SK-N-SH treated with all-trans-retinoic acid at 6 μM for 48 hours (cell line): ENCODE results near the gene ADGRL4.

ENCODE experiments used
- ATAC-seq: fragments of 200-7000 bp; cut with Tn5 transposase; 3 replicates; pipeline ENCODE4 v1.9.1; 2020; ENCODE audit warnings: mild to moderate bottlenecking, moderate library complexity
- ARNTL ChIP-seq: fragments of 450-650 bp; formaldehyde crosslinking; IDR thresholded peaks from 2 replicates; pipeline ENCODE4 v1.5.0; 2020; ENCODE audit warnings: low read depth, mild to moderate bottlenecking, moderate library complexity, borderline replicate concordance
- BACH2 ChIP-seq: fragments of 250-450 bp; sonication (Bioruptor Pico); IDR thresholded peaks from 2 replicates; pipeline ENCODE4 v1.9.0; 2021; ENCODE audit warnings: mild to moderate bottlenecking, borderline replicate concordance
- CREB5 ChIP-seq: fragments of 250-450 bp; sonication (Bioruptor Pico); IDR thresholded peaks from 2 replicates; pipeline ENCODE4 v1.5.1; 2020; ENCODE audit warnings: low read depth, mild to moderate bottlenecking, moderate library complexity
- CSDC2 ChIP-seq: fragments of 250-450 bp; sonication (Bioruptor Pico); IDR thresholded peaks from 2 replicates; pipeline ENCODE4 v1.5.0; 2020; ENCODE audit warnings: mild to moderate bottlenecking, moderate library complexity
- CSRNP3 ChIP-seq: fragments of 250-450 bp; sonication (Bioruptor Pico); IDR thresholded peaks from 2 replicates; pipeline ENCODE4 v1.5.1; 2021; ENCODE audit warnings: mild to moderate bottlenecking, moderate library complexity
- ESRRG ChIP-seq: fragments of 250-450 bp; sonication (Bioruptor Pico); IDR thresholded peaks from 2 replicates; pipeline ENCODE4 v1.6.1; 2021; ENCODE audit warnings: mild to moderate bottlenecking
- GLIS3 ChIP-seq: fragments of 250-450 bp; sonication (Bioruptor Pico); IDR thresholded peaks from 2 replicates; pipeline ENCODE4 v1.5.0; 2020; ENCODE audit warnings: mild to moderate bottlenecking, moderate library complexity
- ISL1 ChIP-seq: fragments of 250-450 bp; sonication (Bioruptor Pico); IDR thresholded peaks from 2 replicates; pipeline ENCODE4 v2.1.2; 2022; ENCODE audit warnings: mild to moderate bottlenecking, moderate library complexity
- OSR1 ChIP-seq: fragments of 250-450 bp; sonication (Bioruptor Pico); IDR thresholded peaks from 2 replicates; pipeline ENCODE4 v1.8.0; 2022; ENCODE audit warnings: moderate library complexity, mild to moderate bottlenecking, inconsistent platforms
- PATZ1 ChIP-seq: fragments of 250-450 bp; sonication (Bioruptor Pico); IDR thresholded peaks from 2 replicates; pipeline ENCODE4 v1.8.0; 2020; ENCODE audit warnings: mild to moderate bottlenecking, moderate library complexity, borderline replicate concordance
- POU6F1 ChIP-seq: fragments of 250-450 bp; sonication (Bioruptor Pico); IDR thresholded peaks from 2 replicates; pipeline ENCODE4 v1.8.0; 2021; ENCODE audit warnings: low read depth, mild to moderate bottlenecking, moderate library complexity, borderline replicate concordance
- PPARA ChIP-seq: fragments of 250-450 bp; sonication (Bioruptor Pico); IDR thresholded peaks from 2 replicates; pipeline ENCODE4 v1.5.0; 2020; ENCODE audit warnings: mild to moderate bottlenecking, borderline replicate concordance
- RARB ChIP-seq: fragments of 250-450 bp; sonication (Bioruptor Pico); IDR thresholded peaks from 2 replicates; pipeline ENCODE4 v1.8.0; 2021; ENCODE audit warnings: mild to moderate bottlenecking, moderate library complexity
- SNAI2 ChIP-seq: fragments of 250-450 bp; sonication (Bioruptor Pico); IDR thresholded peaks from 2 replicates; pipeline ENCODE4 v1.5.0; 2020; ENCODE audit warnings: mild to moderate bottlenecking, moderate library complexity
- TCF4 ChIP-seq: fragments of 250-450 bp; sonication (Bioruptor Pico); IDR thresholded peaks from 2 replicates; pipeline ENCODE4 v1.8.0; 2021; ENCODE audit warnings: mild to moderate bottlenecking, moderate library complexity, borderline replicate concordance
- TOX ChIP-seq: fragments of 250-450 bp; sonication (Bioruptor Pico); IDR thresholded peaks from 2 replicates; pipeline ENCODE4 v1.8.0; 2021; ENCODE audit warnings: mild to moderate bottlenecking, moderate library complexity, borderline replicate concordance
- TSHZ2 ChIP-seq: fragments of 250-450 bp; sonication (Bioruptor Pico); IDR thresholded peaks from 2 replicates; pipeline ENCODE4 v1.5.0; 2020; ENCODE audit warnings: mild to moderate bottlenecking, moderate library complexity
- ZC3H10 ChIP-seq: fragments of 250-450 bp; sonication (Bioruptor Pico); IDR thresholded peaks from 2 replicates; pipeline ENCODE4 v1.5.1; 2021; ENCODE audit warnings: mild to moderate bottlenecking, moderate library complexity
- ZFP3 ChIP-seq: fragments of 250-450 bp; sonication (Bioruptor Pico); IDR thresholded peaks from 2 replicates; pipeline ENCODE4 v1.5.0; 2020; ENCODE audit warnings: mild to moderate bottlenecking, moderate library complexity
- ZFP30 ChIP-seq: fragments of 450-650 bp; formaldehyde crosslinking; IDR thresholded peaks from 2 replicates; pipeline ENCODE4 v1.5.0; 2022; ENCODE audit warnings: mild to moderate bottlenecking, moderate library complexity
- ZNF565 ChIP-seq: fragments of 450-650 bp; formaldehyde crosslinking; conservative IDR thresholded peaks from 2 replicates; pipeline ENCODE4 v1.5.0; 2020; ENCODE audit warnings: low read depth, mild to moderate bottlenecking, moderate library complexity
- ZNF70 ChIP-seq: fragments of 450-650 bp; formaldehyde crosslinking; IDR thresholded peaks from 2 replicates; pipeline ENCODE4 v1.5.0; 2020; ENCODE audit warnings: mild to moderate bottlenecking, moderate library complexity
- ZNF8 ChIP-seq: fragments of 450-650 bp; formaldehyde crosslinking; IDR thresholded peaks from 2 replicates; pipeline ENCODE4 v1.5.0; 2020; ENCODE audit warnings: mild to moderate bottlenecking, moderate library complexity

ADGRL4 gene

GRCh38 chr1:78902641-78903040 lies 103.9 kb downstream of the ADGRL4 start (continued):
- no peak for TF ChIP-seq CREB5 (CRISPR knock-in tag)

- no peak for TF ChIP-seq ZFP30 (CRISPR knock-in tag)
- no peak for ATAC-seq
Observed at GRCh38 chr1:78894811-78895210, 111.7 kb downstream of the ADGRL4 start.

- ATAC-seq = peak; percentile 27; the same call in 2 of the 3 replicates
- TF ChIP-seq PATZ1 = no peak
- TF ChIP-seq ESRRG = no peak
- TF ChIP-seq POU6F1 = no peak
- TF ChIP-seq OSR1 (CRISPR knock-in tag) = no peak
- no peak for TF ChIP-seq CSDC2
- TF ChIP-seq CSRNP3 = no peak
- no peak for TF ChIP-seq GLIS3 (CRISPR knock-in tag)
- no peak for TF ChIP-seq TCF4 (CRISPR knock-in tag)
- no peak for TF ChIP-seq ZNF70 (CRISPR knock-in tag)
- TF ChIP-seq ZFP30 (CRISPR knock-in tag) = no peak
- TF ChIP-seq RARB (CRISPR knock-in tag) = no peak
- no peak for TF ChIP-seq ZNF8
- TF ChIP-seq CREB5 (CRISPR knock-in tag) = no peak
- TF ChIP-seq TOX (CRISPR knock-in tag) = no peak
- no peak for TF ChIP-seq PPARA (CRISPR knock-in tag)
- TF ChIP-seq ZFP3 (CRISPR knock-in tag) = no peak
- no peak for TF ChIP-seq ISL1 (CRISPR knock-in tag)
- TF ChIP-seq ZNF565 (CRISPR knock-in tag) = no peak
- TF ChIP-seq BACH2 (CRISPR knock-in tag) = no peak
Observed at GRCh38 chr1:78892260-78892840, 114.2 kb downstream of the ADGRL4 start.

GRCh38 chr1:78887458-78887857 lies 119.1 kb downstream of the ADGRL4 start:
- ATAC-seq = no peak
- no peak for TF ChIP-seq CSDC2
- no peak for TF ChIP-seq ZC3H10 (CRISPR knock-in tag)
- no peak for TF ChIP-seq CSRNP3
- TF ChIP-seq PPARA (CRISPR knock-in tag) = no peak
- TF ChIP-seq PATZ1 = no peak
- TF ChIP-seq RARB (CRISPR knock-in tag) = no peak
- TF ChIP-seq ZFP3 (CRISPR knock-in tag) = no peak
- no peak for TF ChIP-seq ZNF70 (CRISPR knock-in tag)
- no peak for TF ChIP-seq TCF4 (CRISPR knock-in tag)
- no peak for TF ChIP-seq ARNTL (CRISPR knock-in tag)
- TF ChIP-seq SNAI2 (CRISPR knock-in tag) = no peak
- no peak for TF ChIP-seq TSHZ2
